Colon (tissue), 2 donors: ENCODE measurements around the gene MDK.

Experiments
- FAIRE-seq: peaks from 2 replicates; lab custom pipeline; 2012; peaks lifted over from hg19 to GRCh38; lab: Jason Lieb, UNC
- donor health status: control.
- donor health status: control.

The MDK gene

GRCh38 chr11:46381048-46381818, at the start of gene MDK:
TSS of gene MDK (plus strand) at chr11:46381669. CDS start at chr11:46382058, 389 bp downstream.
- no peak for FAIRE-seq

DNA sequence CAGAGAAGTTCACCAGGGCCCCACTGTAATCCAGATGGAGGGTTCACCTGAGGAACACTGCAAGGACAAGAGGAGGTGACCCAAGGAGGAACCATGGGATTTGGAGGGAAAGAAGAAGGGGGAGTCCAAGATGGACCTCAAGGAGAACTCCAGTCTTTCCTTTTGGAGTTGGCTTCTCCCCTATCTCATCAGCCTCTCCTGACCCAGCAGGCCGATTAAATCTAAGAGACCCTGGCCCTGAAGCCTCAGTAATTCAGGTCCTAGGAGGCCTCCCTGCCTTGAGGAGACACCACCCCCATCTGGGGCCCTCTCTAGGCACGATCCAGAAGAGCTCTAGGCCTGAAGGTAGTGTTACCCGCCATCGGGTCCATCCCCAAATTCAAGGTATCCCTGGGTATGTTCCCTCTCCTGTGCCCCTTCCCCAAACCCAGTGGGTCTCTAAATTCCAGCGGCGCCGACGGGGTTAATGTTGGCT, 49.3 kb upstream of the MDK start:
- no peak for FAIRE-seq

GRCh38 chr11:46332568-46333393, 48.7 kb upstream of the MDK start:
- no peak for FAIRE-seq

DNA sequence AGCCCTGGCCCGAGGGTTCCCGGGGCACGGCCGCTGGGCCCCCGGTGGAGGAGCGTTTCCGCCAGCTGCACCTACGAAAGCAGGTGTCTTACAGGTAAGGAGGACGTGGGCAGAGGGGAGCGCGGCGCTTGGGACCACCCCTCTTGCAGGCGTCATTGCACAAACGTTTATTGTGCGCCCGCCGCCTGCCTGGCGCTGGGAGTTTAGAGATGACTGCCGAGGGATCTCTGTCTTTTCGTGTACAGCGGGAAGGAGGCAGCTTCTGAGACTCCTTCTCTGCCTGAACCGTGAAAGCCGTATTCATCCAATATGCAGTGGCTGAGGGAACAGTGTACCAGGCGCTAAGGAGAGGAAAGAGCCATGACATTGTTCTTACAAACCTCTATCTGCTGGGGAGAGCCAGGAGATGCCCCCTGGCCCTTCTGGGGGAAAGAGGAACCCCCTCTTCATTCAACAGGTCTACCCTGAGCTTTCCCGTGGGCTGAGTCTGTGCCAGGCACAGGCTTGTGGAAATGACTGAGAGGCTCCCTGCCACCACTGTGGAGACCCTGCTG, 48.0 kb upstream of the MDK start:
- FAIRE-seq = no peak

GRCh38 chr11:46334211-46334610, 47.3 kb upstream of the MDK start:
- FAIRE-seq = no peak

DNA sequence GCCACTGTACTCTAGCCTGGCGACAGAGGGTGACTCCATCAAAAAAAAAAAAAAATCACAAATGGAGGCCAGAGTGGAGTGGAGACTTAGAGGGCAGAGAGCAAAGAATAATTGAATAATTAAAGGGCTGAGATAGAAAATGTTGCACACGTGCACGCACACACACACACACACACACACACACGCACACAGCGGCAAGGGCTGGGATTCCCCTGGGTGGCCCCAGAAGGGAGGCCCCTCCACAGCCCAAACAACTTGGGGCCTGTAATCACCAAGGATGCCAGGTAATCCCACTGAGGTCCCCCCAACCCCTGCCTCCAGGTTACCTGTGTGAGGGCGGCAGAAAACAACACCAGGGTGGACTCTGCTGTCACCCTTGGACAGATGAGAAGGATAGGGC, 46.2 kb upstream of the MDK start:
- FAIRE-seq = no peak

GRCh38 chr11:46335890-46336562, 45.4 kb upstream of the MDK start:
- FAIRE-seq = no peak

GRCh38 chr11:46336563-46337180, 44.8 kb upstream of the MDK start:
- FAIRE-seq = no peak

DNA sequence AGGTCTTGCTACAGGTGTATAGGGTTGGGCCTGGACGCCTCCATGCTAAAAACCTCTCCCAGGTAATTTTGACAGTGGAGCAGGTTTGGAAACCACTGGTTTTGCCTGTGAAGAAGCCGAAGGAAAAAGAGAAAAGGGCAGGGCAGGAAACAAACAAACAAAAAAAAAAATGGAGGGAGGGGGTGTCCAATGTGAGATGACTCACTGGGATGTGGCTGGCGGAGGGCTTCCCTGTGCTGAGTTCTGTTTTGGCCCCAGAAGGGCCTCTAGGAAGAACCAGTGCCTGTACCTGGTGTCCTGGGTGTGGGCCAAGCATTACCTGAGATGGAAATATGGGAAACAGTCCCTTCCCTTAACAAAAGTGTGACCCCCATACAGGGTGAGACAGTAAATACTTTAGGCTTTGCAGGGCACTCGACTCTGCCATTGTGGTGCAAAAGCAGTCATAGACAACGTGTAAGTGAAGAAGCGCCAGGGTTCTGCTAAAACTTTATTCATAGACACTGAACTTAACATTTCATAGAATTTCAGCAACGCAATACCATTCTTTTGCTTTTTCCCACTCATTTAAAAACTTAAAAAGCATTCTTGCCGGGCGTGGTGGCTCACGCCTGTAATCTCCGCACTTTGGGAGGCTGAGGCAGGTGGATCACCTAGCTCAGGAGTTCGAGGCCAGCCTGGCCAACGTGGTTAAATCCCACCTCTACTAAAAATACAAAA, 43.7 kb upstream of the MDK start:
- FAIRE-seq = no peak

DNA sequence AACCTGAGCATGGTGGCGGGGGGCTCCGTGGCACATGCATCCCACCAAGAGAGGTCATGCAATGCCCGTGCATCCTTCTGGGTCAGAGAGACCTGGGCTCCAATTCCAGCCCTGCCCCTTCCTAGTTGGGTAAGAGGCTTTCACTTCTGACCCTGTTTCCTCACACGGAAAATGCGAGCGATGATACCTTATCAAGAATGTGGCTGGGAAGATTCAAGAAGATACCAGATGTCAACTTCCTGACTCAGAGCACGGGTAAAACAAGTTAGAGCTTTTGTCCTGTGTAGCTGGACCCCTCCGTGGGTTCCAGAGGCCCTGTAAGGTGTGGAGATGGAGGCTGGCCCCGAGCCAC, 42.9 kb upstream of the MDK start:
- no peak for FAIRE-seq

- no peak for FAIRE-seq
Measured at GRCh38 chr11:46338988-46339666, 42.3 kb upstream of the MDK start.

DNA sequence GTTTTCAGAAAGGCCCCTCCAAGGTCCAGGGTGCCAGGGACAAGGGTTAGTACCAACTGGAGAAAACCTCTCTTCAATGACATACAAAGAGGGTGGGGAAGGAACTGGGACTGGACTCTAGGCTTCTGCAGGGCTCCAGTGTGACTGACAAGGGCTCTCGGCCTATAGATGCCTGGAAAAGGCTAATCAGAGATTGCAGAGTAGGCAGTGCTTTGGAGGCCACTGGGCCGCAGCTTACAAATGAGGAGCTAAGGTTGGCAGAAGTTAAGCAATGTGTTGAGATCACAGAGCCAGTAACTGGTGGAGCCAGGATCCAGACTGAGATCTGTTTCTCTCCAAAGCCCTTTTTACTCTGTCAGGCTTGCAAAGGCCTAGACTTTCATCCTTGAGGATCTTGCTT, 41.7 kb upstream of the MDK start:
- FAIRE-seq = no peak

DNA sequence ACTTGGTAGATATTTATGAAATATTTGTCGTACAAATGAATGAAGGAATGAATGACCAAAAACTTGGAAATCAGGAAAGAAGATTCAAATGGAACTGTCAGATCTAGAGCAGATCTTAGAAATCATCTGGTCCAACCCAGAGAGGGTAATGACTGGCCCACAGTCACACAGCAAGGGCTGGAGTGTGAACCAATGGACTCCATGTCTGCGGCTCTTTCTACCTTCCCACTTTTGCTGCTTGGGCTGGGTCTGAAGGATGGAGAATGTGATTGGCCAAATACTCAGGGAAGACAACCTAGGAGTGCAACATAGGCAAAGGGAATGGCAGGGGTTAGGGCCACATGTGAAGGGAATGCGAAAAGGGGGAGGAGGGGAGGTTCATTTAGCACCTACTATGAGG, 40.0 kb upstream of the MDK start:
- FAIRE-seq = no peak

DNA sequence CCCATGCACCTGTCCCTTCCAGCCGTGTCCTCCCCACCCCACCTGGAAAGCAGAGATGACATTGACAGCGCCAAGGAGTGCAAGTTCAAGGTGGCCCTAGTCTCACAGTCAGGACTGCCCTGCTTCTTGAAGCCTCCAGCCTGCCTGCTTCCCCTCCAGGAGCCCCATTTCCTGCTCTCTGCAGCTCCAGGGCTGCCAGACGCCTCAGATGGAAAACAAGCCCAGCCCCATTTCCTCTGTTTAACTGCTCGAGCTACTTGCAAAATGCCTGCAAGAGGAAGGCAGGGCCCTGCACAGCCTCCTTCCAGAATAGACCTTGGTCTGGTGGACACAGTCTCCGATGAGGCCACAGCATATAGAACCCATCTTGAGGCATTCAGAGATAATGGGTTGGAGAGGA, 39.2 kb upstream of the MDK start:
- no peak for FAIRE-seq

DNA sequence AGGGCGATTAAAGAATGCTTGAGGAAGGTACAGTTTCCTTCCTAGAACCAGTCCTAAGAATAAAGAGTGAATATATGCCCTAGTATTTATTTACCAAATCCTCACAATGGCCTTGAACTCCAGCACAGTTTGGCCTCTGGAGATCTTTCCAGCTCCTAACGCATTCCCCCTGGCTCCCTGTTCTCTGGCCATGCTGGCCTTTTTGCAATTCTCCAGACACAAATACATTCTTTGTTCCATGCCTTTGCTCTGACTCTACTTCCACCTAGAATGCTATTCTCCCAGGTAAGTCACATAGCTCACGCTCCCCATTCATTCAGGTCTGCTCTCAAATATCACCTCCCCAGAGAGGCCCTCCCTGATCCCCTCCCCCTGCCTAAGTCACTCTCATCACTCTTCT, 37.9 kb upstream of the MDK start:
- FAIRE-seq = no peak

DNA sequence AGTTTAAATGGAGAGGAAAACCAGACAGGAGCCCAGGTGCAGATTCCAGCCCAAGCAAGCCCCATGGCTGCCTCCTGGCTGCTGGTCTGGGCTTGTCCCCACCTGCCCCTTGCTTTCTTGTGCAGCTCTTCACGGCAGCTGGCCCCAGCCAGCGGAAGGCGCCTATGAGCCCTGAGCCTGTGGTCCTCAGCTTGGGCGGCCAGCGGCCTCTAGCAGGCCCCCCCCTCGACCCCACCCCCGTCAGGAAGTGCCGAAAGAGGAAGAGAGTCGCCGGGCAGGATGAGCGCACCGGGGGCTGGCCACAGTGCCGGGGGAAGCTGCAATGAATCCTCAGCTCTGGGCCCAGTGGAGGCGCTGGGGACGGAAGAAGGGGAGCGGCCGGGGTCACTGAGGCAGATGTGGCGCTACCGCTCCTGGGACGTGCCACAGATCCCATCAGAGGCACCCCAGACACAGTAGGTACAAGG, 36.3 kb upstream of the MDK start:
- no peak for FAIRE-seq

DNA sequence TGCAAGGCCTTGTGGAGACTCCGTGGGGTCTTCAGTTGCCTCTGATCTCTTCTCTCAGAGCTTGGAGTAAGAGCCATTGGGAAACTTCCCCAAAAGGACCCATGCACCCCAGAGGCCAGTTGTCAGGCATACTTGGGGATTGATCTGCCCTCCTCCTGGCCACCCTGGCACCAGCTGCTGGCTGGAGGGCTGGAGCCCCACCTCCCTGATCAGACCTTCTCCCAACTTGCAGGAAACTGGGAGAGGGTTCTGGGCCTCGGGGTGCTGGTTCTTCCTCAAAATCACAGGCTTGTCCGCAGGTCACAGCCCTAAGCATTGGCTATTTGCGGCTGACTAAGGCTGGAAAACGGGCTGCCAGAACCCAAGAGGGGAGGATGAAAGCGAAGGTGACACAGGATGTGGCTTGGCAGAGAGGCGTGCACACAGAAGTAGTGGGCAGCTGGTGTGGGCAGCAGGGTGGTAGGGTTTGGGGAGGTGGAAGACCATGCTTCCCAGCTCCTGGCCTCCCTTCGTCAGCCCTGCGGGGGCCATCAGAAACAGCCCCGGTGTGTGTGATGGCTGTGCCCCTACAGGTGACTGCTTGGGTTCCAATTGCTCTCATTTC, 35.5 kb upstream of the MDK start:
- FAIRE-seq = no peak

GRCh38 chr11:46346886-46347636, 34.4 kb upstream of the MDK start, which contains the start of gene DGKZ:
TSS of gene DGKZ (plus strand) at chr11:46347463. CDS start at chr11:46347660, 197 bp downstream.
- FAIRE-seq = no peak

GRCh38 chr11:46347637-46348311, 33.7 kb upstream of the MDK start:
- FAIRE-seq = no peak
